Measurements from ENCODE around the gene ARCN1.

The ARCN1 gene

GRCh38 chr11:118619444-118620197, 47.4 kb downstream of the ARCN1 start:
- TF ChIP-seq POU2F2 (IDR thresholded peaks at IDR 0.05; ENCODE audit: low read depth, low read length), result no peak
- TF ChIP-seq POLR2A (IDR thresholded peaks at IDR 0.05; ENCODE audit: low read depth, low read length), result no peak
- TF ChIP-seq PAX5 (IDR thresholded peaks at IDR 0.05; ENCODE audit: insufficient read depth, low read length, severe bottlenecking), result no peak
- TF ChIP-seq TAF1 (IDR thresholded peaks at IDR 0.05; ENCODE audit: low read depth, low read length), result no peak
- no peak for TF ChIP-seq SPI1 (IDR thresholded peaks at IDR 0.05; ENCODE audit: low read depth, low read length)
- TF ChIP-seq POLR2AphosphoS5 (IDR thresholded peaks at IDR 0.05; ENCODE audit: low read depth, low read length), result no peak
- no peak for DNase-seq (ENCODE audit: insufficient read length, low spot score)
- FAIRE-seq, result no peak

- DNase-seq (ENCODE audit: insufficient read length, low spot score) (no peak), FAIRE-seq (no peak)
- TF ChIP-seq POLR2AphosphoS5 (IDR thresholded peaks at IDR 0.05; ENCODE audit: low read depth, low read length) (no peak), TAF1 (IDR thresholded peaks at IDR 0.05; ENCODE audit: low read depth, low read length) (no peak), POLR2A (IDR thresholded peaks at IDR 0.05; ENCODE audit: low read depth, low read length) (no peak), PAX5 (IDR thresholded peaks at IDR 0.05; ENCODE audit: insufficient read depth, low read length, severe bottlenecking) (no peak), POU2F2 (IDR thresholded peaks at IDR 0.05; ENCODE audit: low read depth, low read length) (no peak), SPI1 (IDR thresholded peaks at IDR 0.05; ENCODE audit: low read depth, low read length) (no peak)
Measured at GRCh38 chr11:118620529-118621070, 48.4 kb downstream of the ARCN1 start.

GRCh38 chr11:118621071-118621783, 49.0 kb downstream of the ARCN1 start:
- DNase-seq (ENCODE audit: insufficient read length, low spot score) (peak; percentile 51), FAIRE-seq (no peak)
- no peak for TF ChIP-seq TAF1 (IDR thresholded peaks at IDR 0.05; ENCODE audit: low read depth, low read length)
- no peak for TF ChIP-seq SPI1 (IDR thresholded peaks at IDR 0.05; ENCODE audit: low read depth, low read length)
- no peak for TF ChIP-seq POLR2AphosphoS5 (IDR thresholded peaks at IDR 0.05; ENCODE audit: low read depth, low read length)
- no peak for TF ChIP-seq PAX5 (IDR thresholded peaks at IDR 0.05; ENCODE audit: insufficient read depth, low read length, severe bottlenecking)
- TF ChIP-seq POLR2A (IDR thresholded peaks at IDR 0.05; ENCODE audit: low read depth, low read length), result no peak
- no peak for TF ChIP-seq POU2F2 (IDR thresholded peaks at IDR 0.05; ENCODE audit: low read depth, low read length)

- no peak for FAIRE-seq
- DNase-seq (ENCODE audit: insufficient read length, low spot score), result no peak
- TF ChIP-seq POU2F2 (IDR thresholded peaks at IDR 0.05; ENCODE audit: low read depth, low read length), result no peak
- TF ChIP-seq SPI1 (IDR thresholded peaks at IDR 0.05; ENCODE audit: low read depth, low read length), result no peak
- TF ChIP-seq POLR2AphosphoS5 (IDR thresholded peaks at IDR 0.05; ENCODE audit: low read depth, low read length), result no peak
- no peak for TF ChIP-seq PAX5 (IDR thresholded peaks at IDR 0.05; ENCODE audit: insufficient read depth, low read length, severe bottlenecking)
- no peak for TF ChIP-seq POLR2A (IDR thresholded peaks at IDR 0.05; ENCODE audit: low read depth, low read length)
- TF ChIP-seq TAF1 (IDR thresholded peaks at IDR 0.05; ENCODE audit: low read depth, low read length), result no peak
Measured at GRCh38 chr11:118621784-118622375, 49.7 kb downstream of the ARCN1 start.

- DNase-seq (ENCODE audit: insufficient read length, low spot score), result no peak
- no peak for FAIRE-seq
- TF ChIP-seq PAX5 (IDR thresholded peaks at IDR 0.05; ENCODE audit: insufficient read depth, low read length, severe bottlenecking) (no peak), POU2F2 (IDR thresholded peaks at IDR 0.05; ENCODE audit: low read depth, low read length) (no peak), SPI1 (IDR thresholded peaks at IDR 0.05; ENCODE audit: low read depth, low read length) (no peak), POLR2AphosphoS5 (IDR thresholded peaks at IDR 0.05; ENCODE audit: low read depth, low read length) (no peak), TAF1 (IDR thresholded peaks at IDR 0.05; ENCODE audit: low read depth, low read length) (no peak), POLR2A (IDR thresholded peaks at IDR 0.05; ENCODE audit: low read depth, low read length) (no peak)
Measured at GRCh38 chr11:118622376-118623268, 50.4 kb downstream of the ARCN1 start.

GRCh38 chr11:118623269-118623655, 51.1 kb downstream of the ARCN1 start:
- TF ChIP-seq PAX5 (IDR thresholded peaks at IDR 0.05; ENCODE audit: insufficient read depth, low read length, severe bottlenecking) (no peak), POU2F2 (IDR thresholded peaks at IDR 0.05; ENCODE audit: low read depth, low read length) (no peak), POLR2AphosphoS5 (IDR thresholded peaks at IDR 0.05; ENCODE audit: low read depth, low read length) (no peak), TAF1 (IDR thresholded peaks at IDR 0.05; ENCODE audit: low read depth, low read length) (no peak), SPI1 (IDR thresholded peaks at IDR 0.05; ENCODE audit: low read depth, low read length) (no peak), POLR2A (IDR thresholded peaks at IDR 0.05; ENCODE audit: low read depth, low read length) (no peak)
- DNase-seq (ENCODE audit: insufficient read length, low spot score) (no peak), FAIRE-seq (no peak)

GRCh38 chr11:118625036-118625690, 53.0 kb downstream of the ARCN1 start:
- TF ChIP-seq TAF1 (IDR thresholded peaks at IDR 0.05; ENCODE audit: low read depth, low read length), result no peak
- no peak for TF ChIP-seq PAX5 (IDR thresholded peaks at IDR 0.05; ENCODE audit: insufficient read depth, low read length, severe bottlenecking)
- no peak for TF ChIP-seq POLR2A (IDR thresholded peaks at IDR 0.05; ENCODE audit: low read depth, low read length)
- no peak for TF ChIP-seq SPI1 (IDR thresholded peaks at IDR 0.05; ENCODE audit: low read depth, low read length)
- FAIRE-seq, result no peak

GRCh38 chr11:118625976-118626375, 53.8 kb downstream of the ARCN1 start:
- FAIRE-seq, result no peak

More at GRCh38 chr11:118625036-118625690, 53.0 kb downstream of the ARCN1 start:
- DNase-seq (ENCODE audit: insufficient read length, low spot score), result no peak

More at GRCh38 chr11:118625976-118626375, 53.8 kb downstream of the ARCN1 start:
- no peak for TF ChIP-seq PAX5 (IDR thresholded peaks at IDR 0.05; ENCODE audit: insufficient read depth, low read length, severe bottlenecking)
- TF ChIP-seq POU2F2 (IDR thresholded peaks at IDR 0.05; ENCODE audit: low read depth, low read length), result no peak
- TF ChIP-seq SPI1 (IDR thresholded peaks at IDR 0.05; ENCODE audit: low read depth, low read length), result no peak
- TF ChIP-seq POLR2AphosphoS5 (IDR thresholded peaks at IDR 0.05; ENCODE audit: low read depth, low read length), result no peak
- TF ChIP-seq TAF1 (IDR thresholded peaks at IDR 0.05; ENCODE audit: low read depth, low read length), result no peak
- TF ChIP-seq POLR2A (IDR thresholded peaks at IDR 0.05; ENCODE audit: low read depth, low read length), result no peak
- DNase-seq (ENCODE audit: insufficient read length, low spot score), result no peak
